Fibroblast of the conjunctiva (primary cell): ENCODE data around the gene COA4.
"Not testable (repeated sequence)": the region's sequence is repeated elsewhere in the genome, so short reads cannot be mapped to it uniquely, and the experiment has no call there.

ENCODE experiments used
- DNase-seq: peaks from one replicate; pipeline ENCODE4 v3.0.0-alpha.2; 2010; ENCODE audit warnings: low read depth

COA4 gene

GRCh38 chr11:73876424-73877310 is at the start of gene COA4, which contains the start of gene PAAF1:
TSS of gene COA4 (minus strand) at chr11:73876846. CDS start at chr11:73873378, 3,468 bp downstream.
TSS of gene PAAF1 (plus strand) at chr11:73876999. CDS start at chr11:73877022, 23 bp downstream.
- peak; percentile 89 for DNase-seq

- DNase-seq = no peak
Observed at GRCh38 chr11:73921180-73921579, 44.5 kb upstream of the COA4 start.

- no peak for DNase-seq
Observed at GRCh38 chr11:73916435-73916834, 39.8 kb upstream of the COA4 start.

GRCh38 chr11:73914284-73914683 is 37.6 kb upstream of the COA4 start:
- DNase-seq = no peak

GRCh38 chr11:73913472-73913871 is 36.8 kb upstream of the COA4 start:
- DNase-seq = no peak

GRCh38 chr11:73912026-73912425 is 35.4 kb upstream of the COA4 start:
- no peak for DNase-seq

GRCh38 chr11:73907191-73907590 is 30.5 kb upstream of the COA4 start:
- no peak for DNase-seq

GRCh38 chr11:73902303-73902702 is 25.7 kb upstream of the COA4 start:
- no peak for DNase-seq

- no peak for DNase-seq
Observed at GRCh38 chr11:73894725-73895335, 18.2 kb upstream of the COA4 start.

- DNase-seq = no peak
Observed at GRCh38 chr11:73893041-73893440, 16.4 kb upstream of the COA4 start.

- no peak for DNase-seq
Observed at GRCh38 chr11:73889536-73889935, 12.9 kb upstream of the COA4 start.

GRCh38 chr11:73889019-73889418 is 12.4 kb upstream of the COA4 start:
- no peak for DNase-seq

- no peak for DNase-seq
Observed at GRCh38 chr11:73888244-73888643, 11.6 kb upstream of the COA4 start.

GRCh38 chr11:73883856-73884255 is 7.2 kb upstream of the COA4 start:
- no peak for DNase-seq

- DNase-seq = not testable (repeated sequence)
Observed at GRCh38 chr11:73880449-73880848, 3.8 kb upstream of the COA4 start.

GRCh38 chr11:73878771-73879170 is 2.1 kb upstream of the COA4 start:
- DNase-seq = no peak

GRCh38 chr11:73875840-73876239 is 806 bp downstream of the COA4 start:
- no peak for DNase-seq

GRCh38 chr11:73875380-73875779 is 1.3 kb downstream of the COA4 start:
- no peak for DNase-seq

GRCh38 chr11:73872749-73873357 is 3.8 kb downstream of the COA4 start:
- no peak for DNase-seq

GRCh38 chr11:73870261-73870660 is 6.4 kb downstream of the COA4 start:
- DNase-seq = no peak

- DNase-seq = no peak
Observed at GRCh38 chr11:73869332-73869949, 7.2 kb downstream of the COA4 start.

- peak; percentile 65 for DNase-seq
Observed at GRCh38 chr11:73866586-73866996, 10.1 kb downstream of the COA4 start.
